A204.1 (cell line): ENCODE results near the gene CHAMP1.

ENCODE experiments used
- FAIRE-seq: peaks from 2 replicates; lab custom pipeline; 2012; peaks lifted over from hg19 to GRCh38; lab: Jason Lieb, UNC

Gene CHAMP1

GRCh38 chr13:114314074-114314912 is at the start of gene CHAMP1:
TSS of gene CHAMP1 (plus strand) at chr13:114314503. CDS start at chr13:114323843, 9,340 bp downstream.
- FAIRE-seq, result no peak

- FAIRE-seq, result no peak
Measured at GRCh38 chr13:114264886-114265611, 49.3 kb upstream of the CHAMP1 start.

GRCh38 chr13:114266241-114266640 is 48.1 kb upstream of the CHAMP1 start:
- FAIRE-seq, result no peak

GRCh38 chr13:114268344-114269280 is 45.7 kb upstream of the CHAMP1 start:
- no peak for FAIRE-seq

GRCh38 chr13:114269281-114269770 is 45.0 kb upstream of the CHAMP1 start:
- no peak for FAIRE-seq

GRCh38 chr13:114272977-114273376 is 41.3 kb upstream of the CHAMP1 start:
- FAIRE-seq, result no peak

GRCh38 chr13:114275304-114275703 is 39.0 kb upstream of the CHAMP1 start:
- no peak for FAIRE-seq

GRCh38 chr13:114279146-114279545 is 35.2 kb upstream of the CHAMP1 start:
- no peak for FAIRE-seq

- no peak for FAIRE-seq
Measured at GRCh38 chr13:114279758-114280355, 34.4 kb upstream of the CHAMP1 start.

- FAIRE-seq, result no peak
Measured at GRCh38 chr13:114281351-114282040, 32.8 kb upstream of the CHAMP1 start, which contains the start of gene UPF3A. TSS of gene UPF3A (plus strand) at chr13:114281601. CDS start at chr13:114281640, 39 bp downstream.

- FAIRE-seq, result no peak
Measured at GRCh38 chr13:114282041-114282670, 32.1 kb upstream of the CHAMP1 start.

GRCh38 chr13:114283576-114283975 is 30.7 kb upstream of the CHAMP1 start:
- no peak for FAIRE-seq

GRCh38 chr13:114284680-114285079 is 29.6 kb upstream of the CHAMP1 start:
- FAIRE-seq, result no peak

GRCh38 chr13:114285166-114285808 is 29.0 kb upstream of the CHAMP1 start:
- no peak for FAIRE-seq

GRCh38 chr13:114286808-114287207 is 27.5 kb upstream of the CHAMP1 start:
- FAIRE-seq, result no peak

GRCh38 chr13:114288157-114288591 is 26.1 kb upstream of the CHAMP1 start:
- FAIRE-seq, result no peak

- FAIRE-seq, result no peak
Measured at GRCh38 chr13:114296448-114296847, 17.9 kb upstream of the CHAMP1 start.

GRCh38 chr13:114296902-114297301 is 17.4 kb upstream of the CHAMP1 start:
- FAIRE-seq, result no peak

GRCh38 chr13:114298866-114299265 is 15.4 kb upstream of the CHAMP1 start:
- no peak for FAIRE-seq
